GM21576 (cell line): ENCODE data around the gene ABCC1.
"Not testable (repeated sequence)": the region's sequence is repeated elsewhere in the genome, so short reads cannot be mapped to it uniquely, and the experiment has no call there.

Source experiments
- ATAC-seq: cut with Tn5 transposase; IDR thresholded peaks from one replicate; pipeline ENCODE4 v1.9.1; 2021; ENCODE audit warnings: mild to moderate bottlenecking, moderate library complexity; ENCODE audit not compliant: unreplicated experiment

Gene ABCC1

GRCh38 chr16:15942931-15943690 is 6.3 kb upstream of the ABCC1 start:
- no peak for ATAC-seq

GRCh38 chr16:15946257-15947044 is 3.0 kb upstream of the ABCC1 start:
- ATAC-seq = no peak

GRCh38 chr16:15947983-15948509 is 1.4 kb upstream of the ABCC1 start:
- ATAC-seq = no peak

- ATAC-seq = no peak
Observed at GRCh38 chr16:15948532-15949209, 745 bp upstream of the ABCC1 start.

- no peak for ATAC-seq
Observed at GRCh38 chr16:15950161-15950854, 892 bp downstream of the ABCC1 start.

- no peak for ATAC-seq
Observed at GRCh38 chr16:15950869-15951268, 1.5 kb downstream of the ABCC1 start.

GRCh38 chr16:15951852-15952251 is 2.4 kb downstream of the ABCC1 start:
- ATAC-seq = no peak

- ATAC-seq = no peak
Observed at GRCh38 chr16:15952265-15952711, 2.9 kb downstream of the ABCC1 start.

- ATAC-seq = no peak
Observed at GRCh38 chr16:15953477-15953876, 4.1 kb downstream of the ABCC1 start.

GRCh38 chr16:15953929-15954813 is 4.8 kb downstream of the ABCC1 start:
- ATAC-seq = no peak

GRCh38 chr16:15954814-15955151 is 5.4 kb downstream of the ABCC1 start:
- ATAC-seq = no peak

GRCh38 chr16:15955425-15955824 is 6.0 kb downstream of the ABCC1 start:
- ATAC-seq = no peak

GRCh38 chr16:15956106-15956505 is 6.7 kb downstream of the ABCC1 start:
- not testable (repeated sequence) for ATAC-seq

GRCh38 chr16:15958703-15959348 is 9.4 kb downstream of the ABCC1 start:
- ATAC-seq = no peak

- no peak for ATAC-seq
Observed at GRCh38 chr16:15960124-15960971, 10.9 kb downstream of the ABCC1 start.

GRCh38 chr16:15961060-15961511 is 11.7 kb downstream of the ABCC1 start:
- ATAC-seq = peak; percentile 83

- peak; percentile 15 for ATAC-seq
Observed at GRCh38 chr16:15961571-15962090, 12.2 kb downstream of the ABCC1 start.

- ATAC-seq = no peak
Observed at GRCh38 chr16:15963307-15963910, 14.0 kb downstream of the ABCC1 start.
